Nephron progenitor cell (in vitro differentiated cells): ENCODE results near the gene ISG15.

Source experiments
- DNase-seq: peaks from one replicate; pipeline ENCODE4 v3.0.0; 2021
- H3K27ac Mint-ChIP-seq: 2 replicates; pipeline ENCODE4 v1.8.0; 2021; ENCODE audit warnings: mild to moderate bottlenecking, moderate library complexity, mixed read lengths
- H3K27me3 Mint-ChIP-seq: 2 replicates; pipeline ENCODE4 v1.8.0; 2021; ENCODE audit warnings: mild to moderate bottlenecking, low read depth, mixed read lengths; ENCODE audit not compliant: poor library complexity
- H3K36me3 Mint-ChIP-seq: 2 replicates; pipeline ENCODE4 v1.8.0; 2021; ENCODE audit warnings: low read depth, mixed read lengths
- H3K4me1 Mint-ChIP-seq: 2 replicates; pipeline ENCODE4 v1.8.0; 2021; ENCODE audit warnings: mixed read lengths
- H3K4me3 Mint-ChIP-seq: 2 replicates; pipeline ENCODE4 v1.8.0; 2021; ENCODE audit warnings: mild to moderate bottlenecking, moderate library complexity, mixed read lengths
- H3K9me3 Mint-ChIP-seq: 2 replicates; pipeline ENCODE4 v1.8.0; 2021; ENCODE audit warnings: mild to moderate bottlenecking, moderate library complexity, mixed read lengths
- TF ChIP-seq, protein P1 (sequence below): fragments of 200-600 bp; sonication (generic); IDR thresholded peaks from 2 replicates; pipeline ENCODE4 v1.5.0; 2021; ENCODE audit warnings: antibody characterized with exemption

Gene ISG15

DNA sequence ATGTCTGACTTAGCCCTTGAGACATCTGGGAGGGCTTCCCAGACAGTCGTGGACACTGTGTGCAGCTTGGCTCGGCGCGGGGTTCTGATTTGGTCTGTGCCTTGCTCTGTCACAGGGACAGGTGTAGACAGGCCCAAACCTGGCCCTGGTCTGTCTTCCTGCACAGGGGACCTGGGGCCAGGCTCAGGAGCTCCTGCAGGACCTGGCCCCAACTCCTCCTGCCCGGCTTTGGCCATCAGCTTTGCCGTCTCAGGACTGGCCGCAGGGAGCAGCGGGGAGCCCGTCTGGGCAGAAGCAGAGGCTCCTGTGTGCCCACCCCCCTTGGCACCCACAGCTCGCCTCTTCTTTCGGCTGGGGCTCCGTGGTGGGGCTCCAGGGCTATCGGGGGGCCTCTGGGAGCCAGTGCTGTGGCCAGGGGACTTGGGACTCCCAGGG, 33.1 kb upstream of the ISG15 start:
- Mint-ChIP-seq H3K36me3 (peaks cover 4% of the 10 kb centered on the region), H3K9me3 (peaks cover 6% of the 10 kb centered on the region)
- TF ChIP-seq, protein P1, sequence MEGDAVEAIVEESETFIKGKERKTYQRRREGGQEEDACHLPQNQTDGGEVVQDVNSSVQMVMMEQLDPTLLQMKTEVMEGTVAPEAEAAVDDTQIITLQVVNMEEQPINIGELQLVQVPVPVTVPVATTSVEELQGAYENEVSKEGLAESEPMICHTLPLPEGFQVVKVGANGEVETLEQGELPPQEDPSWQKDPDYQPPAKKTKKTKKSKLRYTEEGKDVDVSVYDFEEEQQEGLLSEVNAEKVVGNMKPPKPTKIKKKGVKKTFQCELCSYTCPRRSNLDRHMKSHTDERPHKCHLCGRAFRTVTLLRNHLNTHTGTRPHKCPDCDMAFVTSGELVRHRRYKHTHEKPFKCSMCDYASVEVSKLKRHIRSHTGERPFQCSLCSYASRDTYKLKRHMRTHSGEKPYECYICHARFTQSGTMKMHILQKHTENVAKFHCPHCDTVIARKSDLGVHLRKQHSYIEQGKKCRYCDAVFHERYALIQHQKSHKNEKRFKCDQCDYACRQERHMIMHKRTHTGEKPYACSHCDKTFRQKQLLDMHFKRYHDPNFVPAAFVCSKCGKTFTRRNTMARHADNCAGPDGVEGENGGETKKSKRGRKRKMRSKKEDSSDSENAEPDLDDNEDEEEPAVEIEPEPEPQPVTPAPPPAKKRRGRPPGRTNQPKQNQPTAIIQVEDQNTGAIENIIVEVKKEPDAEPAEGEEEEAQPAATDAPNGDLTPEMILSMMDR, result no peak

GRCh38 chr1:980602-981395, 32.5 kb upstream of the ISG15 start:
- Mint-ChIP-seq H3K36me3 (peaks cover 4% of the 10 kb centered on the region), H3K27ac (no peak overlapping the region), H3K9me3 (peaks cover 6% of the 10 kb centered on the region), H3K4me1 (peaks cover 11% of the 10 kb centered on the region), H3K27me3 (peaks cover 51% of the 10 kb centered on the region), H3K4me3 (no peak overlapping the region)
- no peak for DNase-seq
- TF ChIP-seq, protein P1, result no peak

More for the DNA sequence above, 33.1 kb upstream of the ISG15 start:
- peaks cover 50% of the 10 kb centered on the region for H3K27me3 Mint-ChIP-seq
- no peak for DNase-seq
- no peak overlapping the region for H3K4me3 Mint-ChIP-seq
- peaks cover 14% of the 10 kb centered on the region for H3K4me1 Mint-ChIP-seq
- H3K27ac Mint-ChIP-seq, result no peak overlapping the region

GRCh38 chr1:981491-981954, 31.8 kb upstream of the ISG15 start:
- DNase-seq, result no peak
- peaks cover 9% of the 10 kb centered on the region for H3K4me1 Mint-ChIP-seq
- no peak overlapping the region for H3K4me3 Mint-ChIP-seq
- TF ChIP-seq, protein P1, result no peak
- H3K9me3 Mint-ChIP-seq, result peaks cover 6% of the 10 kb centered on the region
- peaks cover 4% of the 10 kb centered on the region for H3K36me3 Mint-ChIP-seq
- H3K27me3 Mint-ChIP-seq, result peaks cover 56% of the 10 kb centered on the region
- no peak overlapping the region for H3K27ac Mint-ChIP-seq

GRCh38 chr1:981955-982558, 31.2 kb upstream of the ISG15 start, which contains the start of gene PERM1:
Gene PERM1, minus strand, starts transcription at chr1:982093. Its CDS starts 1,064 bp downstream, at chr1:981029.
- no peak within 1 kb of the TSS for H3K4me3 Mint-ChIP-seq
- H3K36me3 Mint-ChIP-seq, result peaks cover 4% of the 10 kb centered on the region
- H3K27me3 Mint-ChIP-seq, result peaks cover 57% of the 10 kb centered on the region
- no peak within 1 kb of the TSS for H3K27ac Mint-ChIP-seq
- H3K4me1 Mint-ChIP-seq, result peaks cover 9% of the 10 kb centered on the region
- TF ChIP-seq, protein P1, result no peak
- DNase-seq, result no peak
- H3K9me3 Mint-ChIP-seq, result peaks cover 6% of the 10 kb centered on the region

DNA sequence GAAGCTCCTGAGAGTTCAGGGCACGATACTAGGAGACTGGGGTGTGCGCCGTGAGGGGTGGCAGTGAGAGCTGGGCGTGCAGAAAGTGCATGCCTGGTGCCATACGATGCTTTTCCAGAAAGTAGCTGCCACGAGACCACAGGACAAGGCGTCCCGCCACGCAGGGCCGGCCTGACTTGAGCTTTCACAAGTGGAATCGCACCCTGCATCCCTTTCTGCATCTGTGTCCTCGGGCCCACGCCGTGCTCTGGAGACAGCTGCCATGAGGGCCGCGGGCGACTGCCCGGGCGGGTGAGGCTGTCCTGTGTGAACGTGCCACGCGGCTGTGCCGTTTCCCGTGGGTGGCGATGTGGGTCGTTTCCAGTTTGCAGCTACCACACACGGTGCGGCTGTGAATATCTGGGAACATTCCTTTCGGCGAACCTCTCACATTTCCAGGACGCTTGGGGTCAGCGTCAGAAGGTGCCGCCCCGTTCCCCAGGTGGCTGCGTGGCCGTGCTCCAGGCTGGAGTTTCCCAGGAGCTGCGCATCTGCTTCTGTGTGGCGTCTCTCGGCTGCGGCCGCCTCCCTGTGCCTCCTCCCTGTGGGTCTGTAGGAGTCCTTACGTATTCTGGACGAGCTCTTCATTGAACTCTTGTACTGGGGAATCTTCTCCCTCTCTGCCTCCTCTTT, 30.4 kb upstream of the ISG15 start:
- Mint-ChIP-seq H3K4me1 (peaks cover 9% of the 10 kb centered on the region), H3K9me3 (peaks cover 10% of the 10 kb centered on the region), H3K27ac (no peak overlapping the region), H3K4me3 (no peak overlapping the region), H3K36me3 (peaks cover 6% of the 10 kb centered on the region), H3K27me3 (peaks cover 61% of the 10 kb centered on the region)
- TF ChIP-seq, protein P1, result no peak
- DNase-seq, result no peak
